GM19328 (cell line): ENCODE results near the gene HDAC7.
A peak's percentile ranks its signal among the peaks of the same experiment; 100 is the strongest.

ENCODE experiments used
- ATAC-seq: cut with Tn5 transposase; IDR thresholded peaks from one replicate; pipeline ENCODE4 v1.9.1; 2021; ENCODE audit warnings: mild to moderate bottlenecking, moderate library complexity; ENCODE audit not compliant: unreplicated experiment

HDAC7 gene

GRCh38 chr12:47782372-47782770 is 37.3 kb downstream of the HDAC7 start:
- no peak for ATAC-seq

GRCh38 chr12:47781479-47782371 is 38.0 kb downstream of the HDAC7 start:
- no peak for ATAC-seq

- no peak for ATAC-seq
Observed at GRCh38 chr12:47779943-47780504, 39.7 kb downstream of the HDAC7 start.

DNA sequence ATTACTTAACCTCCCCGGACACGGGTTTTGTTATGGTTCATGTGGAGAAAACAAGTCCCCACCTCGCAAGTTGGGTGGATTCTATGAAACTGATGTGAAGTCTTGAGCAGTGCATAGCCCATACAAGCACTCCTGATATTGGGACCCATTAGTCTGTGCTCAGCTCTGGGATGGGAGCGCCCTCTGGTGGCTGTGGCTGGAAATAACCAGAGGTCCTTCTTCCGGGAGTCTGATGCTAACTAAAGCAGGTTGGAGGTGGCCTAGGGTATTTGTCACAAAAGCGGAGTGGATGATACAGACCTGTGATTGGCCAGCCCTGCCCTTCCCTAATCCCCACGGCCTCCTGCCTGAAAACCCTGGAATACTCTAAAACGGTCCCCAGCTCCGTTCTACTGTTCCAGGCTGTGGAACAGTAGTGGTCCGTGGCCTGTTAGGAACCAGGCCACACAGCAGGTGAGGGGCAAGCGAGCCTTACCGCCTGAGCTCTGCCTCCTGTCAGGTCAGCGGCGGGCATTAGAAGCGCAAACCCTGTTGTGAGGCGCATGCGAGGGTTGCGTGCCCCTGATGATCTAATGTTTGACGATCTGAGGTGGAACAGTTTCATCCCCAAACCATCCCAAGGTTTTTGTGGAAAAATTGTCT is 40.3 kb downstream of the HDAC7 start:
- ATAC-seq, result peak; percentile 73

GRCh38 chr12:47778881-47779280 is 40.8 kb downstream of the HDAC7 start:
- ATAC-seq, result no peak

DNA sequence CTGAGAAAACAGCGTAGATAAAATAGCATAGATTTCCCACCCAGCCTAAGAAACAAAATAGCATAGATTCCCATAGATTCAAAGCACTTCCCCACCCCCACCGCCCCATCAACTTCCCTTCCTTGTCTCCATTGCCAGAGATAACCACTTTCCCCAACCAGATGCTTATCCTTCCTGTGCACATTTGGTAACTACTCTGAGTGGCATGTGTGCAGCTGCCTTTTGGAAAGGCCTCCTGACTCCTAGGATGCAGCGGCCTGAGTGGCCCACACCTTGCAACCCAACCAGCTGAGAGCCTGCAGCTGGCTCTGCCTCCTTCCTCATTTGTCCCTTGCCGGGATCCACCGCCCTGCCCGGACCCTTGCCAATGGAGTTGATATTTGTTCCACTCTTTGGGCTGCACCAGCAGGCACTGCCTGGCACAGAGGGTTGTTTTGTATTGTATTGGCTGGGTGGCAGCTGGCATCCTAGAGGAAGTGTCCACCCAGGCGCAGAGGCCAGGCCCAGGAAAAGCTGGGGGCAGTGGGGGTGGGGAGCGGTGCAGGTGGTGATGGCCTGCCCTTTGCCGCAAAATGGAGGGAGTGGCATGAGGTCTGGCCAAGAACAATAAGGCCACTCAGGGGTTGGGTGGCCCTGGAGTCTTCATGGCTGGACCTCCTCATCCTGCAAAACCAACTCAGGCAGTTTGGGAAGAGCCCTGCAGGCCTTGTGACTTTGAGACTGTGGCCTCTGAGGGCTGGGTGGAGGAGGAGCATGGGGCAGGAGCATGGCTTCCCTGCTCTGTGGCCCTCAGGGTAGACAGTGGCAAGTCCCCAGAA is 41.8 kb downstream of the HDAC7 start:
- no peak for ATAC-seq

DNA sequence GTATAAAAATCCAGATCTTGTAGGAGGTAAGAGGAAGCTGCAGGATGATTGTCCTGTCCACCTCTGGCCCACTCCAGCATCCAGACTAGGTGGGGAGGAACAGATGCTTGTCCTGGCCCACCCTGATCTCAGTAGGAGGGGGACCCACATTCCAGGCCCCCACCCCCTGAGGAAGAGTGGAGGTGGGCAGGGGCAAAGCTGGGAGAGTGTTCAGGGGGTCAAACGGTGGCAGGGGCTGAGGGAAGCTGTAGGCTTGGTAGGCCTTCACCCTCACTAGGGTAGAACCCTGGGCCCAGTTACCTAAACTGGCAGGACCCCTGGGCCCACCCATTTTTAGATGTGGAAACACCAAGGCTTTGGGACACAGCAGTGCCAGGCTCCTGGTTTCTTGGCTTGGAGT is 42.6 kb downstream of the HDAC7 start:
- no peak for ATAC-seq

DNA sequence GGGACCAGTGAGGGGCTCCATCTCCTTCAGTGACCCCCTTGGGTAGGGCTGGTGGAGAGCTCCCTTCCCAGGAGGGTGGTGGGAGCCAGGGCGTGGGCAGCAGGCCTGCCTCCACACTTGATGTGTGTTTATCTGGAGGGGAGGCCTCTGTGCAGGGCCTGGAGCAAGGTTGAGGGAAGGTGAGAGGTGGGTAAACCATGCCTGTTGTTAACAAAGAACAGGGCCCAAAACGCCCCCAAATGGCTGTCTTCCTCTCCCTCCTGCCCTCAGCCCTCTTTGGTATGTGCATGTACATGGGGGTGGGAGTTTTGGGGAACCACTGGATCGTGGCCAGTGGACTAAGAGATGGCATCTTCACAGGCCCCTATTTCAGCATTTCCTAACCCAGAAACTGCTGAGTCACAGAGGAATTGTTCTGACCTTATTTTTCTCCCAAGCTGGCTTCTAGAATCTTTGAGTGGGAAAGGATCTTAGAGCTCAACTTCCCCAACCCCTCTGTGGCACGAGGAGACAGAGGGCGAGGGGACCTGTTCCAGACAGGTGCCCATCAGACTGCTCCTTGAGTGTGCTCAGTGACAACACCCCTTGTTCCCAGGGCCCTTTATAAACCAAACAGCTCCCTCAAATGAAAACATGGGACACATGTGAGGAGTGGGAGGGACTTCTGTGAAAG is 43.1 kb downstream of the HDAC7 start:
- no peak for ATAC-seq

DNA sequence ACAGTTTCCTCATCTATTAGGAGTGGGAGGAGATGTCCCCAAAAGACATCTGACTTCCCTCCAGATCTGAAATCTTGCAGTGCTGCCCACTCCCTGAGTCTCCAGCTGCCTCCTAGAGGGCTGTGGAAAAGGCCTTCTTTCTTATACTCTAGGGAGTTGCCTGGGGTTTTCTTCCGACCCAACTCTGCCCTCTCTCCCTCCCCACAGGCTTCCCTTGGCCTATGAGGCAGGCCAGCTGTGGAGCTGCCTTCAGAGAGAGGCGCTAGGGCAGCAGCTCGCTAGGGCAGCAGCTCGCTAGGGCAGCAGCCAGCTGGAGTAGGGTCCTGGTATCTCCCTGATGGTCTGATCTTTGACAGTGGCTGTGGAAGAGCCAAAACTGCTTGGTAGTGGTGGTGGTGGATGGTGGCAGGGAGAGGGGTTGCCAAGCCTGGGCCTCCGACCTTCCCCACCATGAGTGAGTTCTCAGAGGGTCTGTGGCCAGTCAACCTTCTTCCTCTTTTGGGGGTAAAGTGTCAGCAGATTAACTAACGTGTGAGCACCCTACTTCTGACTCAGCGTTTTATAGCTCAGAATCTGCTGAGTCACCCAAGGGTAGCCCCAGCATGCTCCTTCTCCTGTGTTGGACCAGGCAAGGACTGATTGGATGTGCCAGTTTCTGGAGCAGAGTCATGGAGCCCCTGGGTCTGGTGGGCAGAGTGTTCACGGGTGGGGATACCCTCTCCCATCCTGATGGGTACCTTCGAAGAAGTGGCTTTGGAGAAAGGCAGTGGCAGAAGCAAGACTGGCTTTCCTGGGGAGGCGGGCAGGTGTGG is 44.4 kb downstream of the HDAC7 start:
- no peak for ATAC-seq

DNA sequence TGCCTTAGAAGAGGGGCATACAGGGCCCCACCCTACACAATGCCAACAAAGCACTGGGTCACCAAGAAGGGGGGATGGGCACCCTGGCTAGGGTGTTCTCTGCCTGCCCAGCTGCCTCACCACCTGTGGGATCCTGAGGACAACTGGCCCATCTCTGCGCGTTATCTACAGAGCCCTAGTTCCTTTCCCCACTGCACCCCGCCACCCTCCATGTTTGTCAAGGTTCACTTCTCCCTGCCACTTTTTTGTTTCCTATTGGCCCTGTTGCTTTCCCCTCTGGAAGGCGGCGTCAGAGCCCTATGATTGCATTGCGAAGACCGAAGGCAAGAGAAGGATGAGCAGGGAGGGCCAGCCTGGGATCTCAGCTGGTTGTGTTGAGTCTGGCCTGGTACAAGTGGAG is 45.0 kb downstream of the HDAC7 start:
- no peak for ATAC-seq

GRCh38 chr12:47773858-47774580 is 45.7 kb downstream of the HDAC7 start:
- no peak for ATAC-seq

DNA sequence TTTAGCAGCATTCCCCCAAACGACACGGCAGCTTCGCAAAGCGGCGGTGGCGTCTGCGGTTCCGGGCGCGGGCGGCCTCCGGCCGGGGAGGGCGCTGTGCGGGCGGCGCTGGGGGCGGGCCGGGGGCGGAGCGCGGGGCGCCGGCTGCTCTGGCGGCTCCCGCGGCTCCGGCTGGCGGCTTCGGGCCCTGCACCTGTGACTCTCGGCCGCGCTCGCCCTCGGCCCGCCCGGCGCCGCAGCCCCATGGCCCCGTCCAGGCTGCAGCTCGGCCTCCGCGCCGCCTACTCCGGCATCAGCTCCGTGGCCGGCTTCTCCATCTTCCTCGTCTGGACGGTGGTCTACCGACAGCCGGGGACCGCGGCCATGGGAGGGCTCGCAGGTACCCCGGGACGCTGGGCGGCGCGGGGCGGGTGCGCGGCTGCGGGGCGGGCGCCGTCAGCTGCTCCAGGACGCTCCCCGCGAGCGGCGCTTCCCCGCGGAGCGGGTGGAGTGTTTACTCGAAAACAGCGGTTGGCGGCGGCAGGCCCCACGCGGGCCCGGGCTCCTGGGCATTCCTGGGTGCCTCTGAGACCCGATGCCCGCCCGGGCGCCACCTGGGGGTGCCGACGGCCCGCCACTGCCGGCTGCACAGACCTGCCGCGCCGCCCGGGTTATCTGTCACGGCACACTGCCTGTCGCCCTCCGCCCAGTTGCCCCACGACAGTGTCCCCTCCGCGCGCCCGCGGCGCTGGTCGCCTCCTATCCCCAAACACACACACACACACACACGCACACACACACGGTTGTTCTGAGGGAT is 46.4 kb downstream of the HDAC7 start, which contains the start of gene SLC48A1:
TSS of gene SLC48A1 (plus strand) at position 177 of the 796 bp plus-strand sequence. CDS start at position 244, 67 bp downstream.
- peak; percentile 84 for ATAC-seq

- no peak for ATAC-seq
Observed at GRCh38 chr12:47772738-47773061, 47.0 kb downstream of the HDAC7 start.

GRCh38 chr12:47772094-47772660 is 47.5 kb downstream of the HDAC7 start:
- no peak for ATAC-seq

- ATAC-seq, result no peak
Observed at GRCh38 chr12:47771304-47771703, 48.4 kb downstream of the HDAC7 start.

DNA sequence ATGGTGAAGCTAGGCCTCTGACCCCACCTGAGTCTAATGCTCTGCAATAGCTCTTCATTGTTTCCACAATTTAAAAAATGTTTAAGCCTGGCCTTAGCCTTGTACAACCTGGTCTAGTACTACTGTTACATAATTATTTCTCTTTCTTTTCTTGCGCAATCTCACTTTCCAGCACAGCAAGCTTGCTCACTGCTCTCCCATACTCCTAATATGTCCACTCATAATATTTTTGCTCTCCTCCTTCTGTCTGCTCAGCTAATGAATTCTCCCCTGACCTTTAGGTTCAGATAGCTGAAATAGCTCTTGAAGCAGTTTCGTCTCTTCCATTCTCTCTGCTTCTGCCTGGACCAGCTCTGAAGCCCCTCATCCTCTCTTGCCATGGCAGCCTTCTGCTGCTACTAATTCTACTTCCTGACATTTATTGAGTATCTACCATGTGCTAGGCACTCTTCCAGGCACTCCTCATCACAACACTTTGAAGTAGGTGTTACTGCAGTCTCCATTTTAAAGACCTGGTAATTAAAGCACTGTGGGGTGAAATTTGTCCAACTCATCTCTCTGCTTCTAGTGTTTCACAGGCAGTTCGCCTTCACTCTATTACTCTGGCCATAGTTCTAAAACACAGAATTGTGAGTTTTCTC is 49.5 kb downstream of the HDAC7 start:
- no peak for ATAC-seq

GRCh38 chr12:47769234-47770085 is 50.2 kb downstream of the HDAC7 start:
- ATAC-seq, result no peak
